Effector memory CD4-positive, alpha-beta T cell (primary cell): ENCODE data around the gene GRM3.

ENCODE experiments used
- DNase-seq, 3 donors: peaks; one replicate each; pipeline ENCODE4 v3.0.0-alpha.2; 2020
- H3K27ac ChIP-seq: 2 replicates; pipeline ENCODE4 v1.7.0; 2013; ENCODE audit warnings: mild to moderate bottlenecking, low read length, moderate library complexity; ENCODE audit not compliant: insufficient read depth, poor library complexity, severe bottlenecking
- H3K27me3 ChIP-seq: replicated peaks from 2 replicates; pipeline ENCODE4 v1.7.0; 2013; ENCODE audit warnings: mild to moderate bottlenecking, low read length; ENCODE audit not compliant: insufficient read depth, control insufficient read depth, poor library complexity, severe bottlenecking
- H3K36me3 ChIP-seq: 2 replicates; pipeline ENCODE4 v1.7.0; 2013; ENCODE audit warnings: mild to moderate bottlenecking, low read length, moderate library complexity; ENCODE audit not compliant: control insufficient read depth, insufficient read depth
- H3K4me1 ChIP-seq: 2 replicates; pipeline ENCODE4 v1.7.0; 2013; ENCODE audit warnings: low read length, mild to moderate bottlenecking; ENCODE audit not compliant: control insufficient read depth, insufficient read depth, poor library complexity, severe bottlenecking
- H3K4me3 ChIP-seq: 2 replicates; pipeline ENCODE4 v1.7.0; 2013; ENCODE audit warnings: low read length, low read depth, mild to moderate bottlenecking; ENCODE audit not compliant: insufficient read depth, poor library complexity, severe bottlenecking
- H3K9me3 ChIP-seq: 2 replicates; pipeline ENCODE4 v1.7.0; 2013; ENCODE audit warnings: mild to moderate bottlenecking, low read length, moderate library complexity; ENCODE audit not compliant: control insufficient read depth

Gene GRM3

GRCh38 chr7:86823769-86824168 is 180.1 kb downstream of the GRM3 start:
- H3K27me3 ChIP-seq: no peaks in the 10 kb centered on the region
- DNase-seq: no peak

GRCh38 chr7:86825264-86825663 is 181.6 kb downstream of the GRM3 start:
- H3K36me3 ChIP-seq: no peaks in the 10 kb centered on the region
- H3K4me1 ChIP-seq: no peaks in the 10 kb centered on the region
- no peak for DNase-seq
- H3K4me3 ChIP-seq: no peak overlapping the region
- no peaks in the 10 kb centered on the region for H3K27me3 ChIP-seq
- H3K27ac ChIP-seq: no peak overlapping the region
- no peaks in the 10 kb centered on the region for H3K9me3 ChIP-seq

More at GRCh38 chr7:86823769-86824168, 180.1 kb downstream of the GRM3 start:
- no peaks in the 10 kb centered on the region for H3K4me1 ChIP-seq
- H3K27ac ChIP-seq: no peak overlapping the region
- no peaks in the 10 kb centered on the region for H3K36me3 ChIP-seq
- no peaks in the 10 kb centered on the region for H3K9me3 ChIP-seq
- H3K4me3 ChIP-seq: no peak overlapping the region

GRCh38 chr7:86826948-86827347 is 183.2 kb downstream of the GRM3 start:
- no peaks in the 10 kb centered on the region for H3K4me1 ChIP-seq

GRCh38 chr7:86833360-86833759 is 189.7 kb downstream of the GRM3 start:
- Histone ChIP-seq H3K36me3 (no peaks in the 10 kb centered on the region), H3K27ac (no peak overlapping the region), H3K4me3 (no peak overlapping the region), H3K4me1 (no peaks in the 10 kb centered on the region), H3K9me3 (no peaks in the 10 kb centered on the region), H3K27me3 (no peaks in the 10 kb centered on the region)
- DNase-seq: no peak

More at GRCh38 chr7:86826948-86827347, 183.2 kb downstream of the GRM3 start:
- Histone ChIP-seq H3K4me3 (no peak overlapping the region), H3K36me3 (no peaks in the 10 kb centered on the region), H3K27ac (no peak overlapping the region), H3K27me3 (no peaks in the 10 kb centered on the region), H3K9me3 (no peaks in the 10 kb centered on the region)
- DNase-seq: no peak

GRCh38 chr7:86837235-86837634 is 193.5 kb downstream of the GRM3 start:
- H3K9me3 ChIP-seq: no peaks in the 10 kb centered on the region
- no peak for DNase-seq
- no peaks in the 10 kb centered on the region for H3K27me3 ChIP-seq
- no peaks in the 10 kb centered on the region for H3K36me3 ChIP-seq
- H3K4me3 ChIP-seq: no peak overlapping the region
- no peak overlapping the region for H3K27ac ChIP-seq
- no peaks in the 10 kb centered on the region for H3K4me1 ChIP-seq

GRCh38 chr7:86844608-86845007 is 200.9 kb downstream of the GRM3 start:
- H3K4me1 ChIP-seq: no peaks in the 10 kb centered on the region
- H3K27me3 ChIP-seq: no peaks in the 10 kb centered on the region
- H3K4me3 ChIP-seq: no peak overlapping the region
- no peaks in the 10 kb centered on the region for H3K9me3 ChIP-seq
- H3K36me3 ChIP-seq: no peaks in the 10 kb centered on the region
- H3K27ac ChIP-seq: no peak overlapping the region
- no peak for DNase-seq

GRCh38 chr7:86846494-86847190 is 202.9 kb downstream of the GRM3 start:
- H3K27me3 ChIP-seq: no peaks in the 10 kb centered on the region
- H3K9me3 ChIP-seq: no peaks in the 10 kb centered on the region
- H3K27ac ChIP-seq: no peak overlapping the region
- no peak for DNase-seq
- no peaks in the 10 kb centered on the region for H3K4me1 ChIP-seq
- no peak overlapping the region for H3K4me3 ChIP-seq
- no peaks in the 10 kb centered on the region for H3K36me3 ChIP-seq

GRCh38 chr7:86848226-86848625 is 204.5 kb downstream of the GRM3 start:
- H3K27ac ChIP-seq: no peak overlapping the region
- no peaks in the 10 kb centered on the region for H3K4me1 ChIP-seq
- no peak overlapping the region for H3K4me3 ChIP-seq
- H3K9me3 ChIP-seq: no peaks in the 10 kb centered on the region
- H3K36me3 ChIP-seq: no peaks in the 10 kb centered on the region
- DNase-seq: no peak
- no peaks in the 10 kb centered on the region for H3K27me3 ChIP-seq

- Histone ChIP-seq H3K4me1 (no peaks in the 10 kb centered on the region), H3K36me3 (no peaks in the 10 kb centered on the region), H3K9me3 (no peaks in the 10 kb centered on the region), H3K27me3 (no peaks in the 10 kb centered on the region), H3K4me3 (no peak overlapping the region), H3K27ac (no peak overlapping the region)
- no peak for DNase-seq
Measured at GRCh38 chr7:86851566-86851965, 207.9 kb downstream of the GRM3 start.

- H3K4me3 ChIP-seq: no peak overlapping the region
- H3K36me3 ChIP-seq: no peaks in the 10 kb centered on the region
- no peak overlapping the region for H3K27ac ChIP-seq
- no peaks in the 10 kb centered on the region for H3K27me3 ChIP-seq
- H3K9me3 ChIP-seq: no peaks in the 10 kb centered on the region
- H3K4me1 ChIP-seq: no peaks in the 10 kb centered on the region
- DNase-seq: no peak
Measured at GRCh38 chr7:86863452-86863851, 219.7 kb downstream of the GRM3 start.
